T-helper 2 cell (primary cell): ENCODE measurements around the gene RCL1.
A peak's percentile ranks its signal among the peaks of the same experiment; 100 is the strongest.

Source experiments
- DNase-seq, 5 experiments: peaks; one replicate each; pipeline versions ENCODE4 v3.0.0 to v3.0.0-alpha.2; 2012 to 2022

RCL1 gene

GRCh38 chr9:4812858-4813257, 20.1 kb downstream of the RCL1 start:
- DNase-seq, result no peak

- DNase-seq, result no peak
Observed at GRCh38 chr9:4814913-4815312, 22.2 kb downstream of the RCL1 start.

DNA sequence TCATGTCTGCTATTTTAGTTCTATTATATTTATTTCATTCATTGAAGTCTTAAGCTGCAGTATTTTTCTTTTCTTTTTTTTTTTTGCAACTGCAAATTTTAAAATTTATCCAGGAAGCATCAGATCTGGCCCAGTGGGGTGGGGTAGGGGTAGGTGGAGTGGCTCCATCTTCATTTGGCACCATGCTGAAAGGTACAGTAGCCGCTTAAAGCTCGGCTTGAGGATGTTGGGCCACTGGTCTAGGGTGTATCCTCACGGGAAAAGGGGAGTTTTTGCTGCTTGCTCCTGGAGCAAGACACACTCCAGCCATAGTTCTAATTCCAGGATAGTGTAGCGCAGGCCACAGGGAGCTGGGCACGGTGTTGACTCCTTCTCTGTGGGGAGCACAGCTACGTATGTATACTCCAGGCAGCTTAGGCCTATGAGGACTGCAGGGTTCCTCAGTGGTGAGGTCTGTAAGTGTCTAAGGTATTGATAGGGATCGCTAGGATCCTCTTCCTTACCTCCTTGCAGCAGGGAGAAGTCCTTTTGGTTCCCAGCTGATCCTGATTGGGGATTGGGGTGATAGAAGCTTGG, 22.7 kb downstream of the RCL1 start:
- no peak for DNase-seq

GRCh38 chr9:4820168-4820567, 27.4 kb downstream of the RCL1 start:
- no peak for DNase-seq

DNA sequence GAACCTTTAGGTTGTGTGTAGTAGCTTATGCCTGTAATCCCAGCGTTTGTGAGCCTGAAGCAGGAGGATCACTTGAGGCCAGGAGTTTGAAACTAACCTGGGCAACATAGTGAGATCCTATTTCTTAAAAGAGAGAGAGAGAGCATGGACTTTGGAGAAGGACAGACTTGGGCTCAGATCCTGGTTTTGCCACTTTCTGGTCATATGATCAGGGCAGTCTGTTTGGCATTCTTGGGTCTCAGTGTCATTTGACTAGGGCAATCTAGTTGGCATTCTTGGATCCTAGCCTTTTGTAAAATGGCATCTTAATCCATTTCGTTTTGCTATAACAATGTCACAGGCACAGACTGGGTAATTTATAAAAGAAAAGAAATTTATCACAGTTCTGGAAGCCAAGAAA, 28.4 kb downstream of the RCL1 start:
- DNase-seq, result no peak

DNA sequence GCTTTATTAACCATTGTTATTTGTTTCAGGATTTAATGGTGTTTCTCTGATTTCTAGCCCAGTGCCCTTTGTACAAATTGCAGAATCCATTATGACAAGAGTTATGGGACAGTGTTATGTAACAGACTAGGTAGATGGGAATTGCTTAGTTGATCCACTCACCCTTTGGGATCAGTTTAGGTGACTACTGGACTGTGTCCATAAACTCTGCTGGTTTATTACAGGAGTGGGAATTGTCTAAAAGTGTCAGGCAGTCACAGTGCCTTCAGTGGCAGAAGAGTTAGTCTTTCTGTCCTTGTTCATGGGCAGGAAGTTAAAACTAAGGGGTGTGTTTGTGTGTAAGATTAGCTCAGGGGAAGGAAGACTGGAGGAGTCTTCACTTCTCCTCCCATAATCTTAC, 29.3 kb downstream of the RCL1 start:
- DNase-seq, result no peak

- DNase-seq, result no peak
Observed at GRCh38 chr9:4826417-4827166, 33.8 kb downstream of the RCL1 start.

DNA sequence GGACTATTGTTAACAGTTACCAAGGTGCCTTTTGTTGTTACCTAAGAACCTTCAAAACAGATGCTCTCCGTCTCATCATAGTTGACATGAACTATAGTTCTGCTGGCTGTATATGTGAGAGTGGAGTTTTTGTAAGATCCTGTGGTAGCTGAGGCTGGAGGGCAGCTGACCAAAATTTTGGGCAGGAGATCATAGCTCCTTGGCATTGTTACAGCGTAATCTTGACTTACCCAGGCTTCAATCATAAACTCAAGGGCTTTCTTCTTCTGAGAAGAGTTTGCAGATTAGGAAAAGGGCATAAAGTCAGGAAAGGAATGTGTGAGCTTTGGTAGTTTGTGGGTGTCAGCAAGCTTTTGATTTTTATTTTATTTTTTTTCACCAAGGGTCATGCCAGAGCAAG, 34.5 kb downstream of the RCL1 start:
- DNase-seq, result no peak

GRCh38 chr9:4828761-4829160, 36.0 kb downstream of the RCL1 start:
- no peak for DNase-seq

DNA sequence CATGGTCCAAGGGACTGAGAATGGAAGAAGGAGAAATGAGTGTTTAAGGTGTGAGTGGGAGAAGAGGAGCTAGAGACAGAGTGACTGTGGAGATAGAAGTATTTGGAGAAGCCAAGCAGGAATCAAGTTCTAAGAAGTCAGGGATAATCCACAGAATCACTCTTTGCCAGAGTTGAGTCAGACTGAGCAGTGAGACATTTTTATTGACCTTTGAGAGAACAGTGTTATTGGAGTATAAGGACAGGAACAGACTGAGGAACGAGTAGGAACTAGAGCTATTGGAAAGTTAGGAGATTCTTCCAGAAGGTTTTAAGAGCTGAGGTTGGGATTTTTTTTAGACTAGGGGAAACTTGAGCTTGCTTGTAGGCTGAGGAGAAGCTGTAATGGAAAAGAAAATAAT, 37.2 kb downstream of the RCL1 start:
- no peak for DNase-seq

DNA sequence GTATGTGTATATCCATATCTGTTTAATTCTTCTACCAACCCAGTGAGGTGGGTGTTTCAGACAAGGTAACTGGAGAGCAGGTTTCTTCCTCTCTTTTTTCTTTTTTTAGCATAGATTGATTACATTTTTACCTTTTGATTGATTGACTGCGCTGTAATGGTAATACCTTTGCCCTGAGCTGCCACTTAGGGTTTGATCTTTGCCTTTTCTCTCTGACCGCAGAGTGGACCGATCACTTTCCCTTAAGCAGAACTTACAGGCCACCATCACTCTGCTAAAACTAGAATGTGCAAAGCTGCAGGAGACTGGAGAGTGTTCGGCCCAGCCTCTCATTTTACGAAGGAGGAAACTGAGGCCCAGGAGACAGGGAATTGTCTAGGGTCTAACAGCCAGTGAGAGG, 38.0 kb downstream of the RCL1 start:
- DNase-seq, result no peak

- no peak for DNase-seq
Observed at GRCh38 chr9:4831119-4831518, 38.4 kb downstream of the RCL1 start.

DNA sequence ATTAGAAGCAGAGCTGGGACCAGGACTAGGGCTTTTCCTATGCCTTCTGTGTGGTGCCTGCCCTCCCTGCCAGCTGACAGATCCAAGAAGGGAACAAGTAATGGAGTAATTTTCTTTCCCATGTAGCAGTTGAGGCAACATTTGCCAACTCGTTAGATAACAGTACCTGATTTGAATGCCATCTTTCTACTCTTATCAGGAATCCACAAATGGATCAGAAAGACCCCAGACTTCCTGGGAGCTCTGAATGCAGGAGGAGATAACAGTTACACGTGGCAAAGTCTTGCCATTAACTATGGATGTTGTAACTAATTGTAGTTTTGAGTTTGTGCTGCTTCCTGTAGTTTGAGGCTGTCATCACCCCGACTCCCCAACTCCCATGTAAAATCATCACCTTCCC, 39.2 kb downstream of the RCL1 start:
- DNase-seq, result no peak

GRCh38 chr9:4832786-4833579, 40.2 kb downstream of the RCL1 start:
- peak in 2 of 5 experiments; percentile 38 to 90 for DNase-seq

- no peak for DNase-seq
Observed at GRCh38 chr9:4833781-4834560, 41.2 kb downstream of the RCL1 start.

DNA sequence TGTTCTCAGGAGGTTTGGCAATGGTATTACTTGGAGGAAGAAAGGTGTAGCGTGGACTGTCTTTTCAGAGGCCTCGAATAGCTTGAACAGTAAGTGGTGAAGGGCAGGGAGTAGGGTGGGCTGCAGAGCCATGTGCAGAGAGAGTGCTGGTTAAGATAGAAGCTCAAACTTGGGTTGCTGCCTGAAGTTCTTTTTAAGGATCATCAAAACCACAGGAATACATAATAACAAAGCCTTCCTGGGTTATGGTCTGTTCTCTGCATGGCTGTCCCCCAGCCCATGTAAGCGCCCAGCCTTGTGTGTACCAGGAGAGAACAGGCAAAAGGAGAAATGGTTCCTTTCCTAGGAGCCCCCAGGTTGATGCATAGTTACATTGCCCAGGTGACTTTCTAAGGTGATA, 43.9 kb downstream of the RCL1 start:
- no peak for DNase-seq

DNA sequence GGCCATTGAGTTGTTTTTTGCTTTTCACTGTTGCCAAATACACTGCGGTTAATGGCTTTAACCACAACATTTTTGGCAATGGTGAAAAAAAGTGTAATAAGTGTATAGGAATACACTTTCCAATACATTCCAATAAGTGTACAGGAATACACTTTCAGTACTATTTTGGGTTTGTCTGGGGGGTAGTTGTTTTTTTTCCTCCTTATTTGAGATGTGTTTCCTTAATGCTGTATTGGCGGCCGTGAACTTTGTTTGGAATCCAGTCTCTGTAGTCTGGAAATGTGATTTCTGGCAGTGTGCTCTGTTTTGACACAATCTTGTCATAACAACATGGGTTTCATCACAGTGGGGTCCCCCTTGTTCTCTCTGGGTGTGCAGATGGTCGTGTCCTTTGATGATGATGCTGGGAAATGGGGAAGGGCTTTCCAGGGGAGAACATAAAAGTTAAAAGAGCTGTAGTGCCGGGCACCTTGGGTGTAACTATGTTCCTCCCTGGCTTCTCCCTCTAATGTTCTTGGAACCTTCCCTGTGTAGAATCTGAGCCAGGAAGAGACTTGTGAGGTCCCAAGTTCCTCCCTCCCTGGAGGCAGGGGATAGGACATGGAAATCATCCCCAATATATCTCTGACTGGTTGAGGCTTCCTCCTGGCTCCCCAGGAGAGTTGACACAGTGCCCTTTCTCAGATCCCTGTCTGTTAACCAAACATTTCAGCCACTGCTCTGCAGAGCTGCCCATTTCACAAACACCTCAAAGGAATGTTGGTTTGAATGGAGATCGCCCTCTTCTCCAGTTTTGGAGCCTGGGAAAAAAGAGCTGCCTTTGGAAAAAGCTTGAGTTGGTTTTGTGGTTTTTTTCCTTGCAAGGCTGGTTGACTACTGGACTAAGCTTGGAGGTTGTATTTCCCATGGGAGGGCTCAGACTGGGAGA, 44.8 kb downstream of the RCL1 start:
- no peak for DNase-seq

DNA sequence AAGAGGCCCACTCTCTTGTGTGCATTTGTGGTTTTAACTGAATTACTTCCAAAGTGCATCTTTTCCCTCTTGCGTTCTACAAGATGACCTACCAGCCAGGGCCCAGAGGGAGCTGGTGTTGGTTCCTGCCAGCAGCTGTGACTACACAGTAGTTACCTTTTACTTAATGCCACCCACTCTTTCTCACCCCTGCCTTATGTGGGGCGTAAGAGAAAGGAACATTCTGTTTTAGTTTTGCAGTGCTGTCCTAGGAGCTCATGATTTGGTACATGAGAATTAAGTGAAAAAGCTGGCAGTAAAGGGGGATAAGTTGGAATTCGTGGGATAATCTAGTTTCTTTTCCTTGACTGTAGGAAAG, 45.4 kb downstream of the RCL1 start:
- DNase-seq, result no peak

GRCh38 chr9:4839470-4839912, 46.7 kb downstream of the RCL1 start:
- DNase-seq, result no peak

- DNase-seq, result no peak
Observed at GRCh38 chr9:4840018-4840417, 47.3 kb downstream of the RCL1 start.

DNA sequence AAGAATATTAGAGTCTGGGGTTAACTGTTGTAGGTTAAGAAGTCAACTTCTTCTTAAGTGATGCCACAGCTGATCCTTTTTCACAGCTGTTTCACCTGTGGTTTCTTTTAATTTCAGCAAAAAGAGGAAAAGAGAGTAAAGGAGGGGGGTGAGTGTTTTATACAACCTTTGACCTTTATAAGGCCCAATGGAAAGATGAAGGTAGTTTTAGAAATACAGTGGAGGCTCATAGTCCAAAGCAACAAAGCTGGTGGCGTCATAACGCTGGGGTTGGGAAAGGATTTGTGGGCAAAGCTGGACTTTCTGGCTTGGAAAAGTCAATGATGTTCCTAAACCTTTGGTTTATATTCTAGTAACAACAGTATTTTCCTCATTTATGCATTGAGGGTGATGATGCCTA, 49.5 kb downstream of the RCL1 start:
- DNase-seq, result no peak

GRCh38 chr9:4842734-4843133, 50.0 kb downstream of the RCL1 start:
- DNase-seq, result no peak
